GM19328 (cell line): ENCODE data around the gene CCDC192.

Experiments used
- ATAC-seq: cut with Tn5 transposase; IDR thresholded peaks from one replicate; pipeline ENCODE4 v1.9.1; 2021; ENCODE audit warnings: mild to moderate bottlenecking, moderate library complexity; ENCODE audit not compliant: unreplicated experiment

Gene CCDC192

GRCh38 chr5:127911619-127912018 lies 208.4 kb downstream of the CCDC192 start:
- ATAC-seq: no peak

- no peak for ATAC-seq
These were observed 209.2 kb downstream of the CCDC192 start for GRCh38 chr5:127912411-127912810.

GRCh38 chr5:127916885-127917573 lies 213.8 kb downstream of the CCDC192 start:
- no peak for ATAC-seq

GRCh38 chr5:127919006-127919796 lies 216.0 kb downstream of the CCDC192 start:
- ATAC-seq: no peak

- ATAC-seq: no peak
These were observed 216.6 kb downstream of the CCDC192 start for GRCh38 chr5:127919818-127920217.

- ATAC-seq: no peak
These were observed 217.7 kb downstream of the CCDC192 start for GRCh38 chr5:127920936-127921335.

- no peak for ATAC-seq
These were observed 219.4 kb downstream of the CCDC192 start for GRCh38 chr5:127922603-127923002.

- no peak for ATAC-seq
These were observed 220.8 kb downstream of the CCDC192 start for GRCh38 chr5:127923804-127924570.

GRCh38 chr5:127924606-127925005 lies 221.4 kb downstream of the CCDC192 start:
- ATAC-seq: no peak

GRCh38 chr5:127925916-127926315 lies 222.7 kb downstream of the CCDC192 start:
- no peak for ATAC-seq

- ATAC-seq: no peak
These were observed 223.8 kb downstream of the CCDC192 start for GRCh38 chr5:127926974-127927373.

GRCh38 chr5:127928053-127928452 lies 224.9 kb downstream of the CCDC192 start:
- no peak for ATAC-seq

- no peak for ATAC-seq
These were observed 227.1 kb downstream of the CCDC192 start for GRCh38 chr5:127930311-127930710.

GRCh38 chr5:127931396-127931795 lies 228.2 kb downstream of the CCDC192 start:
- no peak for ATAC-seq

GRCh38 chr5:127933348-127933747 lies 230.2 kb downstream of the CCDC192 start:
- no peak for ATAC-seq

GRCh38 chr5:127934791-127935256 lies 231.6 kb downstream of the CCDC192 start:
- ATAC-seq: no peak

GRCh38 chr5:127935398-127935797 lies 232.2 kb downstream of the CCDC192 start:
- ATAC-seq: no peak

- ATAC-seq: no peak
These were observed 233.3 kb downstream of the CCDC192 start for GRCh38 chr5:127936439-127936972.

- ATAC-seq: no peak
These were observed 235.6 kb downstream of the CCDC192 start for GRCh38 chr5:127938746-127939145.

- no peak for ATAC-seq
These were observed 237.7 kb downstream of the CCDC192 start for GRCh38 chr5:127940854-127941253.

GRCh38 chr5:127941646-127942045 lies 238.5 kb downstream of the CCDC192 start:
- no peak for ATAC-seq
